ENCODE measurements around the gene THSD4.
"Not testable (repeated sequence)": the region's sequence is repeated elsewhere in the genome, so short reads cannot be mapped to it uniquely, and the experiment has no call there.

Gene THSD4

DNA sequence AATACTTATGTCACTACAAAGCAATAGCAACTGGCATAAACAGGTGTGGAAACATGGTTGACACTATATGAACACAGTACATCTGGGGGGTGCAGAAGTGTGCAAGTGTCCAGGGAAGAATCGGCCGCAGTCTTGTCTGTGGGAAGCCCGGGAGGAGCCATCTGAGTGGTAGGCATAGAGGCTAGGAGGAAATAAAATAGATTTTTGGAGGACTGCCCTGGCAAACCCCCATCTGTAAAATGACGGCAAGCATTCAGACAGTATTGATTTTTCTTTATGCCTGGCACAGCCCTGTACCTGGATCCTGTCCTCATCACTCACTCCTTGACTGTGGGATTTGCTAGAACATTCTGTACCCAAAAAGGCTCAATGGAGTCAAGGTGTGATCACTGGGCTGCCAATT, 31.3 kb downstream of the THSD4 start:
- no peak for DNase-seq (ENCODE audit: low read depth in 1 of 2, low spot score in 1 of 2)

- DNase-seq (ENCODE audit: low read depth in 1 of 2, low spot score in 1 of 2): no peak
Measured at GRCh38 chr15:71148048-71148447, 32.8 kb downstream of the THSD4 start.

- no peak for DNase-seq (ENCODE audit: low read depth in 1 of 2, low spot score in 1 of 2)
Measured at GRCh38 chr15:71149646-71150557, 34.6 kb downstream of the THSD4 start.

DNA sequence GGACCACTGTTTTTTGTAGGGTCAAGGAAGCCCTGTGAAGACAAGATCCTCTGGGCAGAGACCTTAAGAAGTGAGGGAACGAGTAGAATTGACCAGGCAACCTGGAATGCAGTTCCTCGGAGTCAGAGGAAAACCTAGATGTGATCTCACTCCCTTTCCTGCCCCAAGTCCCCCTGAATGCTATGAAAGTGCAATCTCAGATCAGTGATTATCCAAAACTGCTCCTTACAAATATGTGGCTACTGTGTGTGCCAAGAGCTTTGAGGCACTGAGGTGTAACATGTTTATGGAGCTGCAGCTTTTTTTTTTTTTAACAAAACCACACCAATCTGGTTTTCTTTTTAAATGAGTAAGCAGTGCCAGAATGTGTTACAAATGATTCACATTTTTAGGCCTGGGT, 35.8 kb downstream of the THSD4 start:
- no peak for DNase-seq (ENCODE audit: low read depth in 1 of 2, low spot score in 1 of 2)

DNA sequence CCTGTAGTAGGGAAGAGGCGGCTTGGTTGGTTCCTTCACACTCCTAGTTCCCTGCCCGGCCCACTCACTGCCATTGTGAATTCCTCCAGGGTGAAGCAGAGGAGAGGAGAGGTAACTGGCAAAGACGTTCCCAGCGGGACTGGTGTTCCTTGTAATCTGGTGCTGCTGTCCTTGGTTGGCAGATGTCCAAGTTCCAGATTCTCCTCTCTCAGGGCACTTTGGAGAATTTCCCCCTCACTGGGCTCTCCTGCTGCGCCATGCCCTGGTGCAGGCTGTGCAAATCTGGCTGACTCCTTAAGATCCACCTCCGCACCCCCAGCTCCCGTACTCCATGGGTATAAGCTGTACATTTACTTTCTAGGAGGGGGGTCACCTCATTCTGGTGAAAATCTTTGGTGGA, 37.3 kb downstream of the THSD4 start:
- no peak for DNase-seq (ENCODE audit: low read depth in 1 of 2, low spot score in 1 of 2)

DNA sequence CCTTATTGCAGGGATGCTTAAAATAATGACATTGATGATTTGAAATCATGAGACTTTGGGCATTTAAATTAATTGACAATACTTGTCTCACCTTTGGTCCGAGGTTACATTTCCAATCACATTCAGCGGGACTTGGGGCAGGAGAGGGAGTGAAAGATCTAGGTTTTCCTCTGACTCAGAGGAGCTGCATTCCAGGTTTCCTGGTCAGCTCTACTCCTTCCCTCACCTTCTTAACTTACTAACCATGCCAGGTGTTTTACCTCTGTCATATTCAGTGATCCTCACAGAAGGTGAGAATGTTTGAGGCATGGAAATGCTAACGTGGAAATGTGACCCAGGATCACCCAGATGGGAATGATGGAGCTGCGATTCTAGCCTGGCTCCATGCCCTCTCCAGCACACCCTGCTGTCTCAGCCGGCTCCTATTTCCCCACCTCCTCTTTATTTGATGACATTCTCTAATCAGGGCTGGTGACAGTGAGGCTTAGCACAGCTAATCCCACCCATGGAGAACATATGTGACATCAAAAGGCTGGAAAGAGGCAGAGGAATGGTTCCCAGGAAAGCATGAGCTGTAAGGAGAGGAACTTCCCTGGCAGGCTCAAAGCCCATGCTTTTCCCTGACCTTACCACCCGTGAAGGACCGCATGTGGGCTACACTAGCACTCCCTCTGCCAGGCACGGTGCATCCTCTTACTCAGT, 38.7 kb downstream of the THSD4 start:
- no peak for DNase-seq (ENCODE audit: low read depth in 1 of 2, low spot score in 1 of 2)

DNA sequence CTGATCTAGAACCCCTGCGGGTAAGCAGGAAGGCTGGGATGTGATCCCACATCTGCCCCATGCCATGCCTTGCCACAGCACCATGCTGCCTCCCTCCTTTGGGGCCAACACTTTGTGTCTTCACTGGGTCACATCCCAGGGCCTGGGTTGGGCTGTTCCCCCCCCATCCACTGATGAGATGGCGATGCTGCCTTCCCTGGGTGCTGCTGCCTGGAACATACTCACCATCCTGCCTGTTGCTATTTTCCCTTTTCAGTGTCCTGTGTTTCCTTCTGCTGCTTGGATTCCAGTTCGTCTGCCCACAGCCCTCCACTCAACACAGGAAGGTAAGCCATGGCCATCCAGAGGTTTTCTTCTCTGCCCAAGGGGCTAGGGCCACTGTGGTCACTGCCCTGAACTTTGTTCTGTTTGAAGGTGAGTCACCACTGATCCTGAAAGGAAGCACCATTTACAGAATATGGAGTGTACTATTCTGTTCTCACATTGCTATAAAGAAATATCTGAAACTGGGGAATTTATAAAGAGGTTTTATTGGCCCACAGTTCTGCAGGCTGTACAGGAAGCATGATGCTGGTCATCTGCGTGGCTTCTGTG, 39.4 kb downstream of the THSD4 start:
- DNase-seq (ENCODE audit: low read depth in 1 of 2, low spot score in 1 of 2): no peak

DNA sequence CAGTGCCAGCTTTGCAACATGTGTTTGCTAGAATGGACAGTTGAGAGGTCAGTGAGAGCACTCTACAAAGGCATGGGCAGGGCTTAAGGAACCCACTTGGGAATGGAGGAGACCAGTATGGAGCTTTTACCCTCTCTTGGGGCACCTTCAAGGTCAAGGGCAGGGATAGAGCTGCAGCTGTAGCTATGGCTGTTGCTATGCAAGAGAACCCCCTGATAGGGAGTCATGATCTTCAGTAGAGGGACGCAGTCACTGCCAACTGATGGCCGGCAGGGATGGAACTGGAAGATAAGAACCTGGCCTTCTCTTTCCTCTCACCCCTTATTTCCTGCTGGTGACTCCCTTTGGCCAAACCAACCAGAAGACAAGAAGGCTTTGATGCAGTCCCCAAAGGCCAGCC, 40.3 kb downstream of the THSD4 start:
- no peak for DNase-seq (ENCODE audit: low read depth in 1 of 2, low spot score in 1 of 2)

DNA sequence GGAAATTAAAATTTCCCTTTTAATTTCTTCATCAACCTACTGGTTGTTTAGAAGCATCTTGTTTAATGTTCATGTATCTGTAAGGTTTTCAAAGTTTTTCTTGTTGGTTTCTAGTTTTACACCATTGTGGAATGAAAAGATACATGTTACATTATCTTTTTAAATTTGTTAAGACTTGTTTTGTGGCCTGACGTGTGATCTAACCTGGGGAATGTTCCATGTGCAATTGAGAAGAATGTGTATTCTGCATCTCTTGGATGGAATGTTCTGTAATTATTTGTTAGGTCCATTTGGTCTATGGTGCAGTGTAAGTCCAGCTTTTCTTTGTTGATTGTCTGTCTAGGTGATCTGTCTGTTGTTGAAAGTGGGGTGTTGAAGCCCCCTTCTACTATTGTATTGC, 45.7 kb downstream of the THSD4 start:
- no peak for DNase-seq (ENCODE audit: low read depth in 1 of 2, low spot score in 1 of 2)

- no peak for DNase-seq (ENCODE audit: low read depth in 1 of 2, low spot score in 1 of 2)
Measured at GRCh38 chr15:71162309-71162708, 47.0 kb downstream of the THSD4 start.

GRCh38 chr15:71164606-71165005, 49.3 kb downstream of the THSD4 start:
- DNase-seq (ENCODE audit: low read depth in 1 of 2, low spot score in 1 of 2): not testable (repeated sequence)

DNA sequence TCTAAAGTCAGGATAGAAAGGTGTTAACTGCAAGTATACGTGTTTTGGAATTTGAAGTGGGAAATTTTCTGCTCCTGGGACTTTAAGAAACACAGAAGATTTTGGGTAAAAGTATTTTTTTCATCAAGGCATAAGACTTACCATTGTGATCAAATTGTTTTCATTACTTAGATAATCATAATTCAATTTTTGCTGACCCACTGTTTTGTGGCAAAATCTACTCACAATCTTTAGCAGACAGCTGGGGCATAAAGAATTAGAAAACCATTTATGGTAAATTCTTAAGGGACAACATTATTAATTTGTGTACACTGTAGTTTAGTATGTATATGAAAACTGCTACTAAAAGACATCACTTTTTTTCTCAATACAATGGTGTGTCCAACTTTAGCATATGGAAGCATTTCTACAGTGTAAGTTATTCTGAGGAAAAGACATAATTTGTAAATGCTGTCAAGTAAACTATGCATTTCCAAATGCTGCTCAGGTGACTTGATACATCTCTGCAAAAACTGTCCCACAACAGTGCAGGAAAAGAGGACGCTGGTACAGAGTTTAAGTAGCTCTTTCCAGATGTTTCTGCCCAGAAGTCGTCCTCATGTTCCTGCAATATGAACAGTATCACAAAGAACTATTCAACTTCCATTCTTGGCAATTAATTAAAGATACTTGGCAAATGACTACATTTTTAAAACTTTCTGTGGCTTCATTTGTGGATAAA, 52.3 kb downstream of the THSD4 start:
- DNase-seq (ENCODE audit: low read depth in 1 of 2, low spot score in 1 of 2): no peak

DNA sequence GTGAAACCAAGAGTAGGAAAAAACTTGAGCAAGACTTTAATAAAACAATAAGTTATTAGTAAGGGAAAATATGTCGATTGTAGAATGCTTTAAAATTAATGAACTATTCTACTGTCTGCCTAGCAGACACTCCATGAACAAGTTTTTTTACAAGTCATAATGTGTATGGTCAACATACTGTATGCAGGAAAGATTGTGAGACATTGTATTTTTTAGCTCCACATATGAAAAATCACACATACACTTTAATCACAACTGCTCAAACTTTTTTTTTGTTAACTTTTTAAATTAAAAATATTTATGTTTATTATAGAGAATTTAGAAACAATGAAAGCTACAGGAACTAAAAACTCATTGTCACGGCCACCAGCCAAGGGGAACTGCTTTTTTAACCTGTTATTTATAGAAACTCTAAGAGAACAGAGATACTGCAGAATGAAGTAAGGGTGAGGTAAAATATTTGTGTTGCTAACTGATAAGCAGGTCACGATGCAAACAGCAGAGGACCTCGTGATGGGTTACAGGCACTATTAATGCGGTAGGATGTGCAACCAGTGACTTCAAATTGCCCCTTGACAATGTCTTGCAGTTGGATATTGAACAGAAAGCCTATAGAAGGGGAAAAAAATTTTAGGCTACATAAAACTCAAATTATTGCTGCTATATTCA, 53.0 kb downstream of the THSD4 start:
- DNase-seq (ENCODE audit: low read depth in 1 of 2, low spot score in 1 of 2): no peak

DNA sequence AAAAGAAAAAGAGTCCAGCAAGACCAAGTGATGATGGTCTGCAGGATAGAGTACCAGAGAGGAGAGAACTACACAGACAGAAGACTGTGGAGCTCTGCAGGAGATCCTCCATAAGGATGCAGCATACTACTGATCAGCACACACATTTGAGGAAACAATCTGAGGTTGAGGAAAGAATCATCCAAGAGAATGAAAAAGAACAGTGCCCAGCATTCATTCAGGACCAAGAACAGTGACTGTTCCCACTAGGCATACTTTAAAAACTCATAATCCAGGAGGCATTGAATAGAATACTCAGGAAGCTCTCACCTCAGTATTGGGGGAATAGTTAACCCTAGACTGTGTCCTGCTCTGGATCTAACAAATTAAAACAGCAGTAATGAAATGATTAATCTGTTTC, 54.9 kb downstream of the THSD4 start:
- DNase-seq (ENCODE audit: low read depth in 1 of 2, low spot score in 1 of 2): no peak

GRCh38 chr15:71171195-71171594, 55.9 kb downstream of the THSD4 start:
- DNase-seq (ENCODE audit: low read depth in 1 of 2, low spot score in 1 of 2): no peak

DNA sequence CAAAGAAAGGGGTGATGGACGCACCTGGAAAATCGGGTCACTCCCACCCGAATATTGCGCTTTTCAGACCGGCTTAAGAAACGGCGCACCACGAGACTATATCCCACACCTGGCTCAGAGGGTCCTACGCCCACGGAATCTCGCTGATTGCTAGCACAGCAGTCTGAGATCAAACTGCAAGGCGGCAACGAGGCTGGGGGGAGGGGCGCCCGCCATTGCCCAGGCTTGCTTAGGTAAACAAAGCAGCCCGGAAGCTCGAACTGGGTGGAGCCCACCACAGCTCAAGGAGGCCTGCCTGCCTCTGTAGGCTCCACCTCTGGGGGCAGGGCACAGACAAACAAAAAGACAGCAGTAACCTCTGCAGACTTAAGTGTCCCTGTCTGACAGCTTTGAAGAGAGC, 59.1 kb downstream of the THSD4 start:
- not testable (repeated sequence) for DNase-seq (ENCODE audit: low read depth in 1 of 2, low spot score in 1 of 2)

DNA sequence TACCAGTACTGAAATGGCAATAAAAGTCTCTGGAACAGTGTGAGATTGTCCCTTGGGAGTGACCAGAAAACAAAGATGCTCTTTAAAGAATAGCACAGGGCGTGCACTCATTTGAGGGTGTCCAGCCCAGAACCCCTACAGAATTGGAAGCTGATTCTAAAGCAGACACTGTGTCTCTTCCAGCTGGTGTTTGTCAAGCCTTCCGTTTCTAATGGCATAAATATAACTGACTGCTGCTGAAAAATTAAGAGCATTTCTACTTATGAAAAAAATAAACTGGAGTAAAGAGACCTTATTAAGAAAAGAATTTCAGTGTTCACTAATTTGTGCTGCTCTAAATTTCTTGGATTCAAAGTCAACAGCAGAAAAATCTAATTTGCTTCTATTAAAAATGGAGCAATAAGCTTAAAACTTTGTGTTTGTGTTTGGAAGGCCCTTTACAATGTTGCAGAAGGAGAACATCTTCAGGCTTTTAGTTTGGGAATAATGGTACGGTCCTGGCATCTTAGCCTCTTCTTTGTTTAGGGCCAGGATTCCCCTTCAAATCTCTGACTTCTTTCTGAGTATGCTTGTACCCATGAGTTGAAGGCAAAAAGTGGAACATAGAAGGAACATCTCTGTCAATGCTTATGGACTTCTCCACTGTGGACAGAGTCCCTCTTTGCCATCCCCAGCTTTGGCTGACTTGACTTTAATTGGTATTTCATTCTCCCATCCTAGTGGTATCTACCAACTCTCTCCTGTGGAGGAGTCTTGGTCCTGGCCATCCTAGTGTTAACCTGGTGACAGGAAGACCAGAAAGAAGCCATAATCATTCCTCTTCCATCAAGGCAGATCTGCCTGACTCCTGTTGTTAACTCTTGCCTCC, 65.9 kb downstream of the THSD4 start:
- DNase-seq (ENCODE audit: low read depth in 1 of 2, low spot score in 1 of 2): no peak

DNA sequence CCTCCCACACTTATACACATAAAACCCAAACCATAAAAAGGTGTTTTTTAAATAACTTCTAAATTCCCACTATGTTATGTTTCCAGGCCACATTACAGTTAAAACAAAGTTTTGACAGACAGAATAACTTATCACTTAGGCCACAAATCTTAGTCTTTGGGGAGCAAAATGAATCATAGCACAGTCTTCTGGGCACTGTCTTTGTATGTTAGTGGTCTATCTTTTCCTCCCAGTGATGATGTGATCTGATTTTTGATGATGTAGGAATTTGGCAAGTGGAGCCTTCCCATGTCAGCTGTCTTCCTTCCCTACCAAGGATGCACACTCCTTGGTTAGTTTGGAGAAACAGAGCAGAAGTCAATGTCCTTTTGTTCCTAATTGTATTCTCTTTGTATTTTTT, 67.3 kb downstream of the THSD4 start:
- no peak for DNase-seq (ENCODE audit: low read depth in 1 of 2, low spot score in 1 of 2)

DNA sequence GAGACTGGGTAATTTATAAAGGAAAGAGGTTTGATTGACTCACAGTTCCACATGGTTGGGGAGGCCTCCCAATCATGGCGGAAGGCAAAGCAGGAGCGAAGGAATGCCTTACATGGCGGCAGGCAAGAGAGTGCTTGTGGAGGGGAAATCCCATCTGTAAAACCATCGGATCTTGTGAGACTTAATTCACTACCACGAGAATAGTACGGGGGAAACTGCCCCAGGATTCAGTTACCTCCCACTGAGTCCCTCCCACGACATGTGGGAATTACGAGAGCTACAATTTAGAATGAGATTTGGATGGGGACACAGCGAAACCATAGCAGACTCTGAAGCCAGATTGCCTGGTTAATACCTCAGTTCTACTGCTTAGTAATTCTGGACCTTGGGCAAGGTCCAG, 67.8 kb downstream of the THSD4 start:
- DNase-seq (ENCODE audit: low read depth in 1 of 2, low spot score in 1 of 2): no peak

DNA sequence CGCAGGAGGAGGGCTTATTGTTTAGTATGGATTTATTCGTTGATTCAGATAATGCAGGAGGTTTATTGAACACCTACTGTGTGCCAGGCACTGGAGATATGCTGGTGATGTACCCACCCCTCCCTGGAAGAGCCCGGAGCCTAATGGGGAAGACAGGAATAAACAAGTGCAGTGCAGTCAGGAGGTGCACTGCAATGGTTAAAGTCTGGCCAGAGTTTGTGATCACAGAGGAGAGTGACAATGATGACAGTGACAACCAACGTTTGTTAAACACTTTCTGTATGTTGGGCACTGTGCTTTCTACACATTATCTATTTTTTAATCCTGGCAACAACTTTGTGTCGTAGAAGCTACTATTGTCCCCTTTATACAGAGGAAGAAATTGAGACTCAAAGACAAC, 70.4 kb downstream of the THSD4 start:
- no peak for DNase-seq (ENCODE audit: low read depth in 1 of 2, low spot score in 1 of 2)

Data from activated CD4-positive, alpha-beta T cell treated with anti-CD3 and anti-CD28 coated beads, Interleukin-2, amount 50 U/mL, for 24 hours (primary cell).